K562 (cell line): ENCODE results near the gene MT4. TPM values are rescaled to one million over a fixed set of nuclear protein-coding genes. Genes with fewer than 3 reads are reported as not detected.

Source experiments
- E2F1 ChIP-seq: sonication (generic); formaldehyde crosslinking; IDR thresholded peaks from 2 replicates; pipeline ENCODE4 v1.8.1; 2023; ENCODE audit warnings: mild to moderate bottlenecking, missing genetic modification reagents, moderate library complexity
- EP400 ChIP-seq: fragments of 450-650 bp; IDR thresholded peaks from 2 replicates; pipeline ENCODE4 v1.6.1; 2017; ENCODE audit warnings: antibody characterized with exemption, mild to moderate bottlenecking, moderate library complexity
- MGA ChIP-seq: fragments of 450-650 bp; IDR thresholded peaks from 2 replicates; pipeline ENCODE4 v1.6.1; 2016; ENCODE audit warnings: mild to moderate bottlenecking, moderate library complexity
- ZFP1 ChIP-seq: fragments of 450-650 bp; formaldehyde crosslinking; IDR thresholded peaks from 2 replicates; pipeline ENCODE4 v1.4.0; 2020; ENCODE audit warnings: mild to moderate bottlenecking, mixed read lengths
- ZFX ChIP-seq: sonication (generic); formaldehyde crosslinking; IDR thresholded peaks from 2 replicates; pipeline ENCODE4 v1.8.0; 2022; ENCODE audit warnings: mild to moderate bottlenecking, missing genetic modification reagents, moderate library complexity
- ZNF449 ChIP-seq: fragments of 250-450 bp; sonication (Bioruptor Pico); IDR thresholded peaks from 2 replicates; pipeline ENCODE4 v1.8.0; 2022; ENCODE audit warnings: moderate library complexity, mild to moderate bottlenecking, inconsistent platforms
- polyA plus RNA-seq, 8 experiments: library from polyadenylated mRNA; depleted of rRNA in 4 of 8; stranded (reverse) in 5 of 8; unstranded in 3 of 8; fragments of >200 nt; fragmentation: Nextera tagmentation in 2 of 8; fragmentation: Illumina TruSeq in 1 of 8; extraction: Ambion mirVana in 2 of 8; extraction: Trizol in 1 of 8; gene quantifications; 2 replicates each; pipeline versions ENCODE4 v1.2.1 to v1.2.3, GENCODE V29; 2011 to 2014; ENCODE audit warnings: inconsistent platforms in 1 of 8, missing spikeins in 1 of 8
- total RNA-seq, 7 experiments: library from RNA; depleted of rRNA in 6 of 7; stranded (reverse); fragments of >200 nt in 6 of 7; fragmentation: Illumina TruSeq in 2 of 7; extraction: Trizol in 2 of 7; gene quantifications; 2 replicates each; pipeline versions ENCODE4 v1.2.1 to v1.2.3, GENCODE V29; 2011 to 2021; ENCODE audit warnings: low replicate concordance in 1 of 7

Gene MT4
- total and polyA plus RNA-seq, 9 of the 15 experiments (the other 6 are each of a cell fraction or from before 2014, with no cell fraction given), result not detected

- TF ChIP-seq MGA (0 out of 2 replicates have a peak, but pooled peaks have one; percentile 33), ZFX (0 out of 2 replicates have a peak, but pooled peaks have one; percentile 16), ZFP1 (CRISPR knock-in tag) (no peak), ZNF449 (CRISPR knock-in tag) (no peak), E2F1 (no peak), EP400 (peak; percentile 29; the same call in 1 of the 2 replicates)
Observed at GRCh38 chr16:56520251-56520577, 44.7 kb upstream of the MT4 start (continued).
